ENCODE measurements around the gene TUBAL3. TPM values are rescaled to one million over a fixed set of nuclear protein-coding genes. Genes with fewer than 3 reads are reported as not detected.

The TUBAL3 gene
- total RNA-seq, 1 donor from 2014 or later: not detected

GRCh38 chr10:5343979-5344378, 60.6 kb downstream of the TUBAL3 start:
- intact Hi-C loops (cut with DNase I): no loop called here
- Histone ChIP-seq H3K27ac (no peak overlapping the region), H3K27me3 (no peaks in the 10 kb centered on the region), H3K9me3 (no peaks in the 10 kb centered on the region), H3K36me3 (no peaks in the 10 kb centered on the region), H3K4me3 (no peak overlapping the region), H3K4me1 (no peaks in the 10 kb centered on the region)
- DNase-seq (ENCODE audit: extremely low spot score in 2 of 2): no peak
- TF ChIP-seq POLR2A (IDR thresholded peaks at IDR 0.05) (no peak), CTCF (IDR thresholded peaks at IDR 0.05) (no peak), POLR2AphosphoS5 (IDR thresholded peaks at IDR 0.05; ENCODE audit: insufficient read depth in 1 of 2, low read depth in 1 of 2) (no peak)

GRCh38 chr10:5343561-5343960, 61.1 kb downstream of the TUBAL3 start:
- H3K36me3 ChIP-seq: no peaks in the 10 kb centered on the region
- no peak overlapping the region for H3K4me3 ChIP-seq
- H3K9me3 ChIP-seq: no peaks in the 10 kb centered on the region
- H3K27me3 ChIP-seq: no peaks in the 10 kb centered on the region
- no peaks in the 10 kb centered on the region for H3K4me1 ChIP-seq
- TF ChIP-seq CTCF (IDR thresholded peaks at IDR 0.05): no peak
- TF ChIP-seq POLR2AphosphoS5 (IDR thresholded peaks at IDR 0.05; ENCODE audit: insufficient read depth in 1 of 2, low read depth in 1 of 2): no peak
- TF ChIP-seq POLR2A (IDR thresholded peaks at IDR 0.05): no peak
- no peak for DNase-seq (ENCODE audit: extremely low spot score in 2 of 2)
- H3K27ac ChIP-seq: no peak overlapping the region
- intact Hi-C loops (cut with DNase I): no loop called here

Other genes starting within 250 kb of the TUBAL3 start
- not detected for gene AKR1C8, start 219.7 kb downstream of the TUBAL3 start, total RNA-seq
- not detected for gene AKR1C4, start 208.0 kb downstream of the TUBAL3 start, total RNA-seq
- gene UCN3, start 39.9 kb downstream of the TUBAL3 start, total RNA-seq: not detected
- gene NET1, start 7.7 kb upstream of the TUBAL3 start, total RNA-seq: 103 TPM
- 102 TPM for gene CALML5, start 94.7 kb upstream of the TUBAL3 start, total RNA-seq
- 50.6 TPM for gene CALML3, start 120.1 kb upstream of the TUBAL3 start, total RNA-seq

Data from vagina (tissue), 2 donors.